Hepatocyte (in vitro differentiated cells): ENCODE measurements around the gene LASP1NB.
A peak's percentile ranks its signal among the peaks of the same experiment; 100 is the strongest.

Experiments
- DNase-seq: peaks from one replicate; pipeline ENCODE4 v3.0.0-alpha.2; 2016; ENCODE audit warnings: low spot score
- H2AFZ ChIP-seq: fragments of 200-600 bp; sonication (generic); 2 replicates; pipeline ENCODE4 v1.6.0; 2016; ENCODE audit warnings: antibody characterized with exemption, mild to moderate bottlenecking
- H3K27ac ChIP-seq: fragments of 200-600 bp; sonication (generic); 2 replicates; pipeline ENCODE4 v1.5.1; 2016; ENCODE audit warnings: mild to moderate bottlenecking
- H3K27me3 ChIP-seq: fragments of 200-600 bp; sonication (generic); 2 replicates; pipeline ENCODE4 v1.6.1; 2016
- H3K36me3 ChIP-seq: fragments of 200-600 bp; sonication (generic); replicated peaks from 2 replicates; pipeline ENCODE4 v1.5.1; 2016; ENCODE audit warnings: low read depth; ENCODE audit not compliant: insufficient read depth
- H3K4me1 ChIP-seq: fragments of 200-600 bp; sonication (generic); 2 replicates; pipeline ENCODE4 v1.5.1; 2016; ENCODE audit warnings: mild to moderate bottlenecking, moderate library complexity; ENCODE audit not compliant: insufficient read depth
- H3K4me2 ChIP-seq: fragments of 200-600 bp; sonication (generic); 2 replicates; pipeline ENCODE4 v1.6.0; 2016
- H3K4me3 ChIP-seq: fragments of 200-600 bp; sonication (generic); 2 replicates; pipeline ENCODE4 v1.5.1; 2016; ENCODE audit warnings: mild to moderate bottlenecking
- H3K79me2 ChIP-seq: fragments of 200-600 bp; sonication (generic); 2 replicates; pipeline ENCODE4 v1.6.0; 2017; ENCODE audit warnings: mild to moderate bottlenecking
- H3K9me2 ChIP-seq: fragments of 200-600 bp; sonication (generic); replicated peaks from 2 replicates; pipeline ENCODE4 v1.6.0; 2017; ENCODE audit warnings: mild to moderate bottlenecking; ENCODE audit not compliant: insufficient read depth
- H3K9me3 ChIP-seq: fragments of 200-600 bp; sonication (generic); 2 replicates; pipeline ENCODE4 v1.5.1; 2016; ENCODE audit warnings: low read depth, mild to moderate bottlenecking
- H4K20me1 ChIP-seq: fragments of 200-600 bp; sonication (generic); 2 replicates; pipeline ENCODE4 v1.6.0; 2016; ENCODE audit warnings: mild to moderate bottlenecking; ENCODE audit not compliant: insufficient read depth, poor library complexity, severe bottlenecking
- CTCF ChIP-seq: fragments of 200-600 bp; sonication (generic); IDR thresholded peaks from 2 replicates; pipeline ENCODE4 v1.5.1; 2016; ENCODE audit warnings: antibody characterized with exemption, mild to moderate bottlenecking; ENCODE audit not compliant: poor library complexity
- EZH2 ChIP-seq: fragments of 200-600 bp; sonication (generic); IDR thresholded peaks from 2 replicates; pipeline ENCODE4 v1.6.1; 2016; ENCODE audit warnings: antibody characterized with exemption, mild to moderate bottlenecking, borderline replicate concordance
- EZH2phosphoT487 ChIP-seq: fragments of 200-600 bp; sonication (generic); IDR thresholded peaks from one replicate; pipeline ENCODE4 v1.6.1; 2018; ENCODE audit warnings: antibody characterized with exemption, mild to moderate bottlenecking, low read depth, moderate library complexity; ENCODE audit not compliant: unreplicated experiment, severe bottlenecking
- WGBS: methylation state at CpG from one replicate; pipeline ENCODE4 v1.1.6; 2016; ENCODE audit warnings: low lambda C conversion rate; ENCODE audit errors: missing lambda C conversion rate; 5-methylcytosine and 5-hydroxymethylcytosine counted together

LASP1NB gene

GRCh38 chr17:38892083-38892482, 33.3 kb upstream of the LASP1NB start:
- no peak overlapping the region for H3K4me3 ChIP-seq
- no peak overlapping the region for H2AFZ ChIP-seq
- no peaks in the 10 kb centered on the region for H3K9me3 ChIP-seq
- 92% methylated on average over 4 of the region's 4 CpGs for WGBS
- no peak for DNase-seq
- no peaks in the 10 kb centered on the region for H3K9me2 ChIP-seq
- no peak for TF ChIP-seq EZH2
- no peak for TF ChIP-seq CTCF
- TF ChIP-seq EZH2phosphoT487 = no peak
- no peak overlapping the region for H3K4me2 ChIP-seq
- no peak overlapping the region for H3K27ac ChIP-seq
- peaks cover 79% of the 10 kb centered on the region for H4K20me1 ChIP-seq
- H3K27me3 ChIP-seq = no peaks in the 10 kb centered on the region
- H3K79me2 ChIP-seq = peaks cover 80% of the 10 kb centered on the region
- H3K4me1 ChIP-seq = peaks cover 16% of the 10 kb centered on the region
- H3K36me3 ChIP-seq = no peaks in the 10 kb centered on the region

- Histone ChIP-seq H3K4me3 (no peak overlapping the region), H3K4me1 (peaks cover 22% of the 10 kb centered on the region), H3K9me2 (no peaks in the 10 kb centered on the region), H3K9me3 (no peaks in the 10 kb centered on the region), H4K20me1 (peaks cover 79% of the 10 kb centered on the region), H3K27me3 (no peaks in the 10 kb centered on the region), H3K4me2 (no peak overlapping the region), H3K27ac (no peak overlapping the region), H2AFZ (no peak overlapping the region), H3K79me2 (peaks cover 80% of the 10 kb centered on the region), H3K36me3 (no peaks in the 10 kb centered on the region)
- TF ChIP-seq CTCF (no peak), EZH2 (no peak), EZH2phosphoT487 (no peak)
- WGBS = 95% methylated on average over 12 of the region's 13 CpGs
- DNase-seq = no peak
These were observed 32.8 kb upstream of the LASP1NB start for GRCh38 chr17:38892620-38893019.

DNA sequence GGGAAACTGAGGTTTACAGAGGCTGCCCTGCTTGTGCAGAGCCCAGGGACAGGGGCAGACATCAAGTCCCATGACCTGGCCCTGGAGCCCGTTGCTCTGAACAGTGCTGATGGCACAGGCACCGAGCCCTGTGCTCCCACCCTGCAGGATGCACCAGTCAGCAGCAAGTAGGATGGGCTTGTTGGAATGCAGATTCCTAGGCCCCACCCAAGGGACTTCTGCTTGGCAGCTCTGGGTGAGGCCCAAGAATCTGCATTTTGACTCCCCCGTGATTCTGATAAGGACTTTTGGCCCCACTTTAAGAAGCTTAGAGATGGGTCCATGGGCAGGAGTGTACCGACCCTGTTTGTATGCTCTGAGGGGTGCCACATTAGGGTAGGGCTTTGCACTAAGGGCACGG, 32.3 kb upstream of the LASP1NB start:
- H2AFZ ChIP-seq = no peak overlapping the region
- 80% methylated on average over 5 of the region's 5 CpGs for WGBS
- DNase-seq = no peak
- no peaks in the 10 kb centered on the region for H3K27me3 ChIP-seq
- H3K9me2 ChIP-seq = no peaks in the 10 kb centered on the region
- no peak for TF ChIP-seq EZH2
- no peak for TF ChIP-seq EZH2phosphoT487
- TF ChIP-seq CTCF = no peak
- peak overlapping the region; percentile 16 for H3K27ac ChIP-seq
- peaks cover 80% of the 10 kb centered on the region for H3K79me2 ChIP-seq
- peaks cover 79% of the 10 kb centered on the region for H4K20me1 ChIP-seq
- no peak overlapping the region for H3K4me2 ChIP-seq
- no peaks in the 10 kb centered on the region for H3K9me3 ChIP-seq
- peaks cover 26% of the 10 kb centered on the region for H3K4me1 ChIP-seq
- no peak overlapping the region for H3K4me3 ChIP-seq
- H3K36me3 ChIP-seq = no peaks in the 10 kb centered on the region

DNA sequence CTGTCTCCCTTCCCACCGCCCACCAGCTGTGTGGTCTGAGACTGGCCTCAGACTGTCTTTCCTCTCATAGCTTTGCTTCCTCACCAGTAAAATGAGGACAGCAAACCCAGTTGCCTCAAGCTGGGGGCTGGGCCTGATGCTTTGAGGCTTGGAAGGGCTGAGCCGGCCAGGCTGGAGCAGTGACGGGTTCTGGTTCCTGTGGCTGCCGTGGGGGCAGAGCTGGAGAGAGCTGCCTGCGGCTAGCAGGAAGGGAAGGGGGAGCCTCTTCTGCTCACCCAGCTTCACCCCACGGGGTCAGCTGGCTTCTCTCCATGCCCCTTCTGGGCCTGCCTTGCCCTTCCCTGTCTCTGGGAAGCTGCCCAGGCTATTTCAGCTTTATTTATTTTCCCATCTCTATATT, 31.8 kb upstream of the LASP1NB start:
- H4K20me1 ChIP-seq = peaks cover 77% of the 10 kb centered on the region
- peak overlapping the region; percentile 16 for H3K27ac ChIP-seq
- WGBS = 62% methylated on average over 6 of the region's 6 CpGs
- no peak overlapping the region for H2AFZ ChIP-seq
- H3K27me3 ChIP-seq = no peaks in the 10 kb centered on the region
- peaks cover 78% of the 10 kb centered on the region for H3K79me2 ChIP-seq
- no peak overlapping the region for H3K4me2 ChIP-seq
- H3K36me3 ChIP-seq = no peaks in the 10 kb centered on the region
- H3K9me3 ChIP-seq = no peaks in the 10 kb centered on the region
- H3K4me1 ChIP-seq = peaks cover 31% of the 10 kb centered on the region
- no peak for DNase-seq
- no peak overlapping the region for H3K4me3 ChIP-seq
- H3K9me2 ChIP-seq = no peaks in the 10 kb centered on the region
- TF ChIP-seq EZH2 (no peak), EZH2phosphoT487 (no peak), CTCF (no peak)
